ENCODE measurements around the gene MMP2.

GRCh38 chr16:55434000-55434399 lies 45.0 kb upstream of the MMP2 start:
- TF ChIP-seq EZH2phosphoT487 (IDR thresholded peaks at IDR 0.05; ENCODE audit: borderline replicate concordance, low read length), result no peak
- TF ChIP-seq, protein P1, sequence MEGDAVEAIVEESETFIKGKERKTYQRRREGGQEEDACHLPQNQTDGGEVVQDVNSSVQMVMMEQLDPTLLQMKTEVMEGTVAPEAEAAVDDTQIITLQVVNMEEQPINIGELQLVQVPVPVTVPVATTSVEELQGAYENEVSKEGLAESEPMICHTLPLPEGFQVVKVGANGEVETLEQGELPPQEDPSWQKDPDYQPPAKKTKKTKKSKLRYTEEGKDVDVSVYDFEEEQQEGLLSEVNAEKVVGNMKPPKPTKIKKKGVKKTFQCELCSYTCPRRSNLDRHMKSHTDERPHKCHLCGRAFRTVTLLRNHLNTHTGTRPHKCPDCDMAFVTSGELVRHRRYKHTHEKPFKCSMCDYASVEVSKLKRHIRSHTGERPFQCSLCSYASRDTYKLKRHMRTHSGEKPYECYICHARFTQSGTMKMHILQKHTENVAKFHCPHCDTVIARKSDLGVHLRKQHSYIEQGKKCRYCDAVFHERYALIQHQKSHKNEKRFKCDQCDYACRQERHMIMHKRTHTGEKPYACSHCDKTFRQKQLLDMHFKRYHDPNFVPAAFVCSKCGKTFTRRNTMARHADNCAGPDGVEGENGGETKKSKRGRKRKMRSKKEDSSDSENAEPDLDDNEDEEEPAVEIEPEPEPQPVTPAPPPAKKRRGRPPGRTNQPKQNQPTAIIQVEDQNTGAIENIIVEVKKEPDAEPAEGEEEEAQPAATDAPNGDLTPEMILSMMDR (conservative IDR thresholded peaks at IDR 0.05; ENCODE audit: low read depth, low read length), result no peak
- TF ChIP-seq EZH2 (IDR thresholded peaks at IDR 0.05; ENCODE audit: low read length, unreplicated experiment), result no peak
